K562 (cell line): ENCODE measurements around the gene RIC8B. TPM values are rescaled to one million over a fixed set of nuclear protein-coding genes. Genes with fewer than 3 reads are reported as not detected.

Experiments
- ATAC-seq: fragments of 200-7000 bp; cut with Tn5 transposase; 3 replicates; pipeline ENCODE4 v1.9.1; 2020; ENCODE audit warnings: moderate library complexity
- BruUV-seq: library from RNA; stranded (reverse); fragments of 400-500 nt; replicated peaks from 2 replicates; lab custom pipeline; 2021; lab: Mats Ljungman, UMichigan
- CTCF ChIA-PET: fragments of 300-600 bp; formaldehyde crosslinking; extraction: SDS; loops from one replicate; lab custom pipeline; 2021; ENCODE audit warnings: low intra/inter-chr PET ratio; lab: Yijun Ruan, JAX
- POLR2A ChIA-PET: fragments of 300-600, 350-650 bp; sonication (Branson Sonifier 250); formaldehyde crosslinking; extraction: SDS; loops from one replicate; lab custom pipeline; 2021; ENCODE audit warnings: antibody characterized with exemption, inconsistent platforms; lab: Yijun Ruan, JAX
- DNase-seq, 4 experiments: peaks; one replicate each; pipeline versions ENCODE4 v3.0.0 to v3.0.0-alpha.2; 2011 to 2018; ENCODE audit warnings: low spot score in 3 of 4, mixed read lengths in 3 of 4; ENCODE audit errors: extremely low read depth in 1 of 4
- FAIRE-seq: peaks from 2 replicates; lab custom pipeline; 2011; peaks lifted over from hg19 to GRCh38; lab: Jason Lieb, UNC
- H2AFZ ChIP-seq: 2 replicates; pipeline ENCODE4 v1.6.0; 2011; ENCODE audit warnings: low read depth, low read length, control low read depth, inconsistent platforms
- H3K27ac ChIP-seq: fragments of 200-600 bp; 3 replicates; pipeline ENCODE4 v1.8.0; 2011; ENCODE audit warnings: low read depth, mild to moderate bottlenecking, control low read depth, inconsistent platforms, low read length, moderate library complexity, mixed read lengths; ENCODE audit errors: extremely low read depth
- H3K27me3 ChIP-seq, 2 experiments: fragments of 300-600 bp in 1 of 2; 2 replicates in 1 of 2; 3 replicates in 1 of 2; pipeline versions ENCODE4 v1.6.0 to v1.8.0; 2011; ENCODE audit warnings: inconsistent platforms in 2 of 2, low read length in 2 of 2, mild to moderate bottlenecking in 1 of 2, mixed read lengths in 1 of 2, moderate library complexity in 1 of 2; ENCODE audit not compliant: control insufficient read depth in 2 of 2, insufficient read depth in 2 of 2
- H3K36me3 ChIP-seq: fragments of 300-600 bp; 3 replicates; pipeline ENCODE4 v1.8.0; 2011; ENCODE audit warnings: mild to moderate bottlenecking, low read length, inconsistent platforms; ENCODE audit not compliant: control insufficient read depth, insufficient read depth
- H3K4me1 ChIP-seq, 2 experiments: fragments of 200-600 bp in 1 of 2; replicated peaks in 1 of 2; 2 replicates in 1 of 2; 3 replicates in 1 of 2; pipeline versions ENCODE4 v1.5.1 to v1.8.0; 2011; ENCODE audit warnings: inconsistent platforms in 2 of 2, low read length in 2 of 2, mild to moderate bottlenecking in 1 of 2, mixed read lengths in 1 of 2, moderate library complexity in 1 of 2; ENCODE audit not compliant: control insufficient read depth in 2 of 2, insufficient read depth in 2 of 2
- H3K4me2 ChIP-seq: 2 replicates; pipeline ENCODE4 v1.6.1; 2011; ENCODE audit warnings: low read length, control low read depth, inconsistent platforms, mixed read lengths; ENCODE audit not compliant: insufficient read depth
- H3K4me3 ChIP-seq: fragments of 200-600 bp; sonication (generic), shearing (Covaris generic); 2 replicates; pipeline ENCODE4 v1.5.1; 2016; ENCODE audit warnings: control low read depth, inconsistent platforms
- H3K79me2 ChIP-seq: fragments of 200-600 bp; 3 replicates; pipeline ENCODE4 v1.8.0; 2011; ENCODE audit warnings: low read length, inconsistent platforms; ENCODE audit not compliant: control insufficient read depth, insufficient read depth
- H3K9ac ChIP-seq, 2 experiments: 2 replicates each; pipeline versions ENCODE4 v1.6.0 to v1.6.1; 2011; ENCODE audit warnings: low read depth in 2 of 2, low read length in 2 of 2, control low read depth in 1 of 2, inconsistent platforms in 1 of 2, mild to moderate bottlenecking in 1 of 2, mixed read lengths in 1 of 2; ENCODE audit not compliant: insufficient read depth in 1 of 2
- H3K9me1 ChIP-seq: one replicate; pipeline ENCODE4 v1.6.0; 2011; ENCODE audit warnings: inconsistent platforms, mild to moderate bottlenecking, low read length, moderate library complexity; ENCODE audit not compliant: control insufficient read depth, insufficient read depth
- H3K9me3 ChIP-seq: replicated peaks from 2 replicates; pipeline ENCODE4 v1.5.1; 2011; ENCODE audit warnings: low read depth, low read length, inconsistent platforms; ENCODE audit not compliant: control insufficient read depth, insufficient read depth
- H4K20me1 ChIP-seq: replicated peaks from 2 replicates; pipeline ENCODE4 v1.6.1; 2011; ENCODE audit warnings: low read length, inconsistent platforms, mixed read lengths; ENCODE audit not compliant: control insufficient read depth, insufficient read depth
- ATF3 ChIP-seq, 2 experiments: fragments of 450-650 bp in 1 of 2; sonication (generic) in 1 of 2; formaldehyde crosslinking in 1 of 2; IDR thresholded peaks in 1 of 2; conservative IDR thresholded peaks in 1 of 2; 2 replicates each; pipeline versions ENCODE4 v1.6.1 to v1.8.1; 2016 to 2023; ENCODE audit warnings: mild to moderate bottlenecking in 2 of 2, moderate library complexity in 2 of 2, inconsistent platforms in 1 of 2, missing genetic modification reagents in 1 of 2
- C11orf30 ChIP-seq: fragments of 450-650 bp; IDR thresholded peaks from 2 replicates; pipeline ENCODE4 v1.6.1; 2016; ENCODE audit warnings: low read depth, mild to moderate bottlenecking
- GABPA ChIP-seq: fragments of 200-800 bp; sonication (Bioruptor generic); conservative IDR thresholded peaks from 2 replicates; pipeline ENCODE4 v1.6.1; 2016; ENCODE audit warnings: low read depth, missing genetic modification characterization, missing compliant biosample characterization
- HIVEP1 ChIP-seq: fragments of 250-450 bp; sonication (Bioruptor Pico); IDR thresholded peaks from 2 replicates; pipeline ENCODE4 v1.4.0; 2020; ENCODE audit warnings: mild to moderate bottlenecking
- HSF4 ChIP-seq: fragments of 250-450 bp; sonication (Bioruptor Pico); IDR thresholded peaks from 2 replicates; pipeline ENCODE4 v2.1.2; 2022; ENCODE audit warnings: mild to moderate bottlenecking, moderate library complexity, borderline replicate concordance
- MAFF ChIP-seq: IDR thresholded peaks from 2 replicates; pipeline ENCODE4 v1.6.1; 2012; ENCODE audit warnings: low read length, improper control_type of control experiment
- MAFG ChIP-seq: fragments of 450-650 bp; conservative IDR thresholded peaks from 2 replicates; pipeline ENCODE4 v1.6.1; 2016; ENCODE audit warnings: missing genetic modification characterization, missing compliant biosample characterization
- MAFK ChIP-seq: IDR thresholded peaks from 2 replicates; pipeline ENCODE4 v1.6.1; 2011; ENCODE audit warnings: low read length, improper control_type of control experiment
- NFE2 ChIP-seq: IDR thresholded peaks from 2 replicates; pipeline ENCODE4 v1.6.1; 2014; ENCODE audit warnings: antibody characterized with exemption, low read depth
- RFX1 ChIP-seq: fragments of 450-650 bp; IDR thresholded peaks from 2 replicates; pipeline ENCODE4 v1.6.1; 2016; ENCODE audit warnings: mild to moderate bottlenecking, moderate library complexity
- TEAD1 ChIP-seq, 2 experiments: fragments of 450-650 bp in 1 of 2; sonication (generic) in 1 of 2; formaldehyde crosslinking; IDR thresholded peaks; 2 replicates each; pipeline versions ENCODE4 v1.4.0 to v1.8.0; 2020 to 2022; ENCODE audit warnings: mild to moderate bottlenecking in 2 of 2, missing genetic modification reagents in 1 of 2
- TFAP4 ChIP-seq: sonication (generic); formaldehyde crosslinking; IDR thresholded peaks from 2 replicates; pipeline ENCODE4 v1.8.0; 2022; ENCODE audit warnings: missing genetic modification reagents, mild to moderate bottlenecking, moderate library complexity, borderline replicate concordance
- ZBTB2 ChIP-seq: fragments of 450-650 bp; IDR thresholded peaks from 2 replicates; pipeline ENCODE4 v1.6.1; 2016; ENCODE audit warnings: antibody characterized with exemption
- ZNF24 ChIP-seq: fragments of 450-650 bp; IDR thresholded peaks from 2 replicates; pipeline ENCODE4 v1.6.1; 2016
- ZNF316 ChIP-seq: fragments of 450-650 bp; IDR thresholded peaks from 2 replicates; pipeline ENCODE4 v1.6.1; 2016
- WGBS: fragments of 100-300 bp; shearing (Covaris generic); methylation state at CpG from one replicate; pipeline ENCODE4 v1.1.6; 2016; ENCODE audit warnings: low coverage, mixed read lengths; ENCODE audit not compliant: insufficient coverage; ENCODE audit errors: missing lambda C conversion rate; 5-methylcytosine and 5-hydroxymethylcytosine counted together
- in situ Hi-C: fragments of 300-500 bp; cut with MboI; formaldehyde crosslinking; loops from 4 replicates; pipeline ENCODE4 v1.15.0; 2018; ENCODE audit warnings: inconsistent platforms, mixed read lengths
- intact Hi-C: fragments of 100-400 bp; cut with micrococcal nuclease; formaldehyde crosslinking; loops from 2 replicates; pipeline ENCODE4 v1.14.2; 2022
- polyA plus RNA-seq, 8 experiments: library from polyadenylated mRNA; depleted of rRNA in 4 of 8; stranded (reverse) in 5 of 8; unstranded in 3 of 8; fragments of >200 nt; fragmentation: Nextera tagmentation in 2 of 8; fragmentation: Illumina TruSeq in 1 of 8; extraction: Ambion mirVana in 2 of 8; extraction: Trizol in 1 of 8; gene quantifications; 2 replicates each; pipeline versions ENCODE4 v1.2.1 to v1.2.3, GENCODE V29; 2011 to 2014; ENCODE audit warnings: inconsistent platforms in 1 of 8, missing spikeins in 1 of 8
- total RNA-seq, 7 experiments: library from RNA; depleted of rRNA in 6 of 7; stranded (reverse); fragments of >200 nt in 6 of 7; fragmentation: Illumina TruSeq in 2 of 7; extraction: Trizol in 2 of 7; gene quantifications; 2 replicates each; pipeline versions ENCODE4 v1.2.1 to v1.2.3, GENCODE V29; 2011 to 2021; ENCODE audit warnings: low replicate concordance in 1 of 7
- TF ChIP-seq, protein P1 (sequence below): fragments of 450-650 bp; IDR thresholded peaks from 2 replicates; pipeline ENCODE4 v1.6.1; 2016
- TF ChIP-seq, protein P2 (sequence below): fragments of 250-450 bp; sonication (Bioruptor Pico); IDR thresholded peaks from 2 replicates; pipeline ENCODE4 v1.8.0; 2021; ENCODE audit warnings: moderate library complexity, mild to moderate bottlenecking, inconsistent platforms

RIC8B gene
- total and polyA plus RNA-seq, 9 of the 15 experiments (the other 6 are each of a cell fraction or from before 2014, with no cell fraction given): 0.92 to 8.1 (median 4.8) TPM

DNA sequence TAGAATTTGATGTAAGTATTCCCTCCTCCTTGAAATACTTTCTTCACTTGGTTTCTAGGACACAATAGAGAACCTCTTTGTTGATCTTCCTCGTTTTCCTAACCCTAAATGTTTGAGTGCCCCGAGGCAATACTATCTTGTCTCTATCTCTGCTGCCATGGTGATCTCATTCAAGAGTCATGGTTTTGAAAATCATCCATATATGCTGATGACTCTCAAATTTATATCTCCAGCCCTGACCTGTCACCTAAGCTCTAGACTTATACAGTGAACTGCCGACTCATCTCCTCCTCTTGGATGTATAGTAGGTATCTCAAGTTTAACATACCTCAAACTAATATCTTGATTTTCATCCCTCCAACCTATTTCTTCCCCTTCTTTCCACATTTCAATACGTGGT is 71.4 kb downstream of the RIC8B start:
- in situ Hi-C loops (no loop called here), intact Hi-C loops (loop anchor here (10.0 kb wide), 2 partner anchors 241 to 491 kb away; partner anchors contain the start of gene POLR3B)
- BruUV-seq: no TSS peak
- CTCF ChIA-PET: interaction anchor here (0.6 kb wide), 1 partner anchor 71 kb away, joined by 3 read pairs; no protein-coding TSS in a partner anchor
- H3K4me2 ChIP-seq: no peak overlapping the region
- H3K36me3 ChIP-seq: peaks cover 11% of the 10 kb centered on the region; the same call in 2 of the 3 replicates
- DNase-seq (peak in 2 of 4 experiments; percentile 7 to 14), FAIRE-seq (no peak), ATAC-seq (no peak)
- POLR2A ChIA-PET: interaction anchor here (0.5 to 0.9 kb wide), 2 partner anchors 10 to 274 kb away, joined by 3 to 4 read pairs; no protein-coding TSS in a partner anchor
- H3K4me3 ChIP-seq: no peak overlapping the region
- H3K4me1 ChIP-seq: peaks cover 0 to 6% of the 10 kb centered on the region in 2 experiments; a peak in 3 of 5 replicates
- no peaks in the 10 kb centered on the region for H3K79me2 ChIP-seq
- H3K27ac ChIP-seq: no peak overlapping the region
- H3K9ac ChIP-seq: no peak overlapping the region
- no peaks in the 10 kb centered on the region for H4K20me1 ChIP-seq
- no peaks in the 10 kb centered on the region for H3K9me1 ChIP-seq
- H3K9me3 ChIP-seq: no peaks in the 10 kb centered on the region
- no peak overlapping the region for H2AFZ ChIP-seq
- 35% methylated on average over 4 of the region's 4 CpGs for WGBS
- no peaks in the 10 kb centered on the region for H3K27me3 ChIP-seq
- no peak for TF ChIP-seq TEAD1 (CRISPR knock-in tag; IDR thresholded peaks at IDR 0.05)
- no peak for TF ChIP-seq ZNF24
- TF ChIP-seq ZBTB2: no peak
- TF ChIP-seq, protein P1, sequence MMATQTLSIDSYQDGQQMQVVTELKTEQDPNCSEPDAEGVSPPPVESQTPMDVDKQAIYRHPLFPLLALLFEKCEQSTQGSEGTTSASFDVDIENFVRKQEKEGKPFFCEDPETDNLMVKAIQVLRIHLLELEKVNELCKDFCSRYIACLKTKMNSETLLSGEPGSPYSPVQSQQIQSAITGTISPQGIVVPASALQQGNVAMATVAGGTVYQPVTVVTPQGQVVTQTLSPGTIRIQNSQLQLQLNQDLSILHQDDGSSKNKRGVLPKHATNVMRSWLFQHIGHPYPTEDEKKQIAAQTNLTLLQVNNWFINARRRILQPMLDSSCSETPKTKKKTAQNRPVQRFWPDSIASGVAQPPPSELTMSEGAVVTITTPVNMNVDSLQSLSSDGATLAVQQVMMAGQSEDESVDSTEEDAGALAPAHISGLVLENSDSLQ: 0 out of 2 replicates have a peak, but pooled peaks have one; percentile 7
- TF ChIP-seq MAFG: peak; percentile 72
- TF ChIP-seq MAFF: peak; percentile 45; the same call in 1 of the 2 replicates
- peak; percentile 32; the same call in 1 of the 2 replicates for TF ChIP-seq MAFK
- 0 out of 2 replicates have a peak, but pooled peaks have one; percentile 7 for TF ChIP-seq ATF3 (IDR thresholded peaks at IDR 0.05)
- TF ChIP-seq ATF3 (CRISPR knock-in tag; conservative IDR thresholded peaks at IDR 0.05): no peak
- TF ChIP-seq NFE2: peak; percentile 47; the same call in 1 of the 2 replicates
- TF ChIP-seq, protein P2, sequence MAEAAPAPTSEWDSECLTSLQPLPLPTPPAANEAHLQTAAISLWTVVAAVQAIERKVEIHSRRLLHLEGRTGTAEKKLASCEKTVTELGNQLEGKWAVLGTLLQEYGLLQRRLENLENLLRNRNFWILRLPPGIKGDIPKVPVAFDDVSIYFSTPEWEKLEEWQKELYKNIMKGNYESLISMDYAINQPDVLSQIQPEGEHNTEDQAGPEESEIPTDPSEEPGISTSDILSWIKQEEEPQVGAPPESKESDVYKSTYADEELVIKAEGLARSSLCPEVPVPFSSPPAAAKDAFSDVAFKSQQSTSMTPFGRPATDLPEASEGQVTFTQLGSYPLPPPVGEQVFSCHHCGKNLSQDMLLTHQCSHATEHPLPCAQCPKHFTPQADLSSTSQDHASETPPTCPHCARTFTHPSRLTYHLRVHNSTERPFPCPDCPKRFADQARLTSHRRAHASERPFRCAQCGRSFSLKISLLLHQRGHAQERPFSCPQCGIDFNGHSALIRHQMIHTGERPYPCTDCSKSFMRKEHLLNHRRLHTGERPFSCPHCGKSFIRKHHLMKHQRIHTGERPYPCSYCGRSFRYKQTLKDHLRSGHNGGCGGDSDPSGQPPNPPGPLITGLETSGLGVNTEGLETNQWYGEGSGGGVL (CRISPR knock-in tag): no peak
- no peak for TF ChIP-seq HSF4 (CRISPR knock-in tag)
- no peak for TF ChIP-seq GABPA (tag)
- no peak for TF ChIP-seq HIVEP1
- peak; percentile 89 for TF ChIP-seq ZNF316
- TF ChIP-seq C11orf30: peak; percentile 76
- no peak for TF ChIP-seq TFAP4 (CRISPR knock-in tag)
- peak; percentile 46 for TF ChIP-seq RFX1
